CD4-positive, alpha-beta T cell treated with Interleukin-12 subunit alpha and Interleukin-12 subunit beta, for 1 hour (primary cell): Measurements from ENCODE around the gene DND1.
"Not testable (repeated sequence)": the region's sequence is repeated elsewhere in the genome, so short reads cannot be mapped to it uniquely, and the experiment has no call there.

Source experiments
- DNase-seq: peaks from one replicate; pipeline ENCODE4 v3.0.0-alpha.2; 2020

Gene DND1

GRCh38 chr5:140628711-140629110 lies 44.7 kb downstream of the DND1 start:
- DNase-seq: no peak

GRCh38 chr5:140627972-140628371 lies 45.4 kb downstream of the DND1 start:
- no peak for DNase-seq

GRCh38 chr5:140624886-140625285 lies 48.5 kb downstream of the DND1 start:
- not testable (repeated sequence) for DNase-seq

- DNase-seq: not testable (repeated sequence)
Observed at GRCh38 chr5:140623061-140623460, 50.3 kb downstream of the DND1 start.

GRCh38 chr5:140622301-140622700 lies 51.1 kb downstream of the DND1 start:
- no peak for DNase-seq
